Mammary epithelial cell (primary cell): Measurements from ENCODE around the gene RTF2.

Source experiments
- CTCF ChIP-seq, 2 donors: IDR thresholded peaks in 1 of 2; conservative IDR thresholded peaks in 1 of 2; 2 replicates each; pipeline ENCODE4 v1.5.1; 2011 to 2012; ENCODE audit warnings: inconsistent platforms in 2 of 2, low read length in 2 of 2, mild to moderate bottlenecking in 2 of 2, control low read depth in 1 of 2, low read depth in 1 of 2; ENCODE audit not compliant: insufficient read depth in 1 of 2; ENCODE audit errors: extremely low read depth in 1 of 2
- EZH2 ChIP-seq: IDR thresholded peaks from 2 replicates; pipeline ENCODE4 v1.6.1; 2012; ENCODE audit warnings: low read length, inconsistent platforms, borderline replicate concordance

GRCh38 chr20:56461576-56461975 lies 6.9 kb upstream of the RTF2 start:
- TF ChIP-seq CTCF (conservative IDR thresholded peaks at IDR 0.05 in 1 of 2, IDR thresholded peaks at IDR 0.05 in 1 of 2; ENCODE audit: extremely low read depth in 1 of 2, insufficient read depth in 1 of 2, low read depth in 1 of 2, low read length in 2 of 2), result no peak
- TF ChIP-seq EZH2, result no peak
